ENCODE results near the gene FUT2.

DNA sequence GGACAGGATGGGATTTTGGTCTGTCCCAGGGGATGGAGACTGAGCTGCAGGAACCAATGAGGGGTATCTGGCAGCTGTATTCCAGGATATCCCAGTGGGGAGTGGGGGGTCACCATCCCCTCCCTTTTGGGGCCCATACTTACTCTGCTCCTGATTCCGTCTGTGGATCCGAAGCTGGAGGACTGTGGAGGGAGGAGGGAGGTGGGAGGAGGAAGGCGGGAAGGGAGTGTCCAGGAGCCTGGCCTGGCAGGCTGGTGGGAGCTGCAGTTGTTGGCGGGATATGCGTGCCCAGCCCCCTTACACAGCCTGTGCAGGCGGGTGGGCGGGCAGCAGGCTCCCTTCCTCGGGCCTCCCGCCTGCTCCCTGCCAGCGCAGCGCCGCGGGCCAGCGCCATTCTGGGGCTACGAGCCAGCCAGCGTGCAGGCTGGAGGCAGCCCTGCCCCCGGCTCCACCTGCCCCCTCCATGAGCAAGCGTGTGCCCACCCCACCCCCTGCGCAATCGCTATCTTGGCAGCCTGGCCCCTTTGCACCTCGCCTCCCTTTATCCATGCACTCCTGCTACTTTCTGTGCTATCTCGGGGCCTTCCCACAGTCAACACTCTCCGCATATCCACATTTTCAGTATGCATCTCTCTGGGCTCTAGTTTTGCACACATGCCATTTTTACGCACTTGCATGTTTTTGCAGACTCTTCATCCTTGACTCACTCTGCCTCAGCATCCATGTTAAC, 21.0 kb downstream of the FUT2 start:
- TF ChIP-seq, protein P1, sequence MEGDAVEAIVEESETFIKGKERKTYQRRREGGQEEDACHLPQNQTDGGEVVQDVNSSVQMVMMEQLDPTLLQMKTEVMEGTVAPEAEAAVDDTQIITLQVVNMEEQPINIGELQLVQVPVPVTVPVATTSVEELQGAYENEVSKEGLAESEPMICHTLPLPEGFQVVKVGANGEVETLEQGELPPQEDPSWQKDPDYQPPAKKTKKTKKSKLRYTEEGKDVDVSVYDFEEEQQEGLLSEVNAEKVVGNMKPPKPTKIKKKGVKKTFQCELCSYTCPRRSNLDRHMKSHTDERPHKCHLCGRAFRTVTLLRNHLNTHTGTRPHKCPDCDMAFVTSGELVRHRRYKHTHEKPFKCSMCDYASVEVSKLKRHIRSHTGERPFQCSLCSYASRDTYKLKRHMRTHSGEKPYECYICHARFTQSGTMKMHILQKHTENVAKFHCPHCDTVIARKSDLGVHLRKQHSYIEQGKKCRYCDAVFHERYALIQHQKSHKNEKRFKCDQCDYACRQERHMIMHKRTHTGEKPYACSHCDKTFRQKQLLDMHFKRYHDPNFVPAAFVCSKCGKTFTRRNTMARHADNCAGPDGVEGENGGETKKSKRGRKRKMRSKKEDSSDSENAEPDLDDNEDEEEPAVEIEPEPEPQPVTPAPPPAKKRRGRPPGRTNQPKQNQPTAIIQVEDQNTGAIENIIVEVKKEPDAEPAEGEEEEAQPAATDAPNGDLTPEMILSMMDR (IDR thresholded peaks at IDR 0.05) = no peak
- TF ChIP-seq POLR2A (IDR thresholded peaks at IDR 0.05) = no peak
